HAP-1 (cell line): ENCODE measurements around the gene POLR1H.

Experiments
- DNase-seq, 2 experiments: peaks; one replicate each; pipeline ENCODE4 v3.0.0-alpha.2; 2016 to 2020; ENCODE audit warnings: low spot score in 2 of 2
- H3K27me3 ChIP-seq: fragments of 250-450 bp; sonication (Bioruptor Pico); 2 replicates; pipeline ENCODE4 v1.5.1; 2020; ENCODE audit warnings: low read depth, mild to moderate bottlenecking, moderate library complexity
- H3K36me3 ChIP-seq: fragments of 250-450 bp; sonication (Bioruptor Pico); replicated peaks from 2 replicates; pipeline ENCODE4 v1.5.1; 2020; ENCODE audit warnings: mild to moderate bottlenecking
- H3K4me1 ChIP-seq: fragments of 250-450 bp; sonication (Bioruptor Pico); 2 replicates; pipeline ENCODE4 v1.5.1; 2020; ENCODE audit warnings: mild to moderate bottlenecking
- H3K4me3 ChIP-seq: fragments of 250-450 bp; sonication (Bioruptor Pico); 2 replicates; pipeline ENCODE4 v1.5.1; 2020; ENCODE audit warnings: mild to moderate bottlenecking, moderate library complexity
- H3K9me3 ChIP-seq: fragments of 250-450 bp; sonication (Bioruptor Pico); 2 replicates; pipeline ENCODE4 v1.5.1; 2020; ENCODE audit warnings: mild to moderate bottlenecking, moderate library complexity
- in situ Hi-C: fragments of 300-500 bp; cut with MboI; formaldehyde crosslinking; loops from 3 replicates; pipeline ENCODE4 v1.14.3; 2020; ENCODE audit warnings: low sequenced_read_pairs, inconsistent platforms, mixed read lengths

POLR1H gene

DNA sequence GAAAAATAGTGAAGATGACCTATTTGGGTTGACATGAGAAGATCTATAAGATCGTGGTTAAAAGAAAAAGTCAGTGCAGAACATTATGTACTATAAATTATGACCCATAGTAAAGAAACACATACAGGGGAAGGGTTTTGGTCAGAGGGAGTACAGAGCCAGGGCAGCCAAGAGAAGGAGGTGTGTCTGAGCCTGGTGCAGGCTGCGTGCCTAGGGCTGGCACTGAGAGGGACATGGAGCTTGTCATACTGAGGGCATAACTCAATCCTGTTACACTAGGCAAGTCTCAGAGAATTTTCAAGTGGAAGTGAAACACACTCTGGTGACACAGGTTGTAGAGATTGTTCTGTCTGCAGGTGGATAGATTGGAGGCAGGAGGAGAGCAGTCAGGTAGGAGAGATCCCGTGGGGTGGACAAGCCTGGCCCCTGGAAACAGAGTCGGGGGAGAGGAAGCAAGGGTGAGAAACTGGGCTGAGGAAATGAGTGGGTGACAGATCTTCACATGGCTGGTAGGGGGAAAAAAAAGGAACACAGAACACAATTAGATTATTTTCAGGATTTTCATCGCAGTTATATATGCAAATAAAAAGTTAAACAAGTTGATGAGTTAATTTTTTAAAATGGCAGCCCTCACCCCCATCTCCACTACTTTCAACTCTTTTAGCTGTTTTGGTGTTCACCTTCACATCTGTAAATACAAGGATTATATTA lies 33.0 kb downstream of the POLR1H start:
- in situ Hi-C loops, result no loop called here
- Histone ChIP-seq H3K27me3 (peaks cover 15% of the 10 kb centered on the region), H3K4me1 (no peaks in the 10 kb centered on the region), H3K4me3 (no peak overlapping the region), H3K9me3 (no peaks in the 10 kb centered on the region), H3K36me3 (no peaks in the 10 kb centered on the region)
- no peak for DNase-seq

DNA sequence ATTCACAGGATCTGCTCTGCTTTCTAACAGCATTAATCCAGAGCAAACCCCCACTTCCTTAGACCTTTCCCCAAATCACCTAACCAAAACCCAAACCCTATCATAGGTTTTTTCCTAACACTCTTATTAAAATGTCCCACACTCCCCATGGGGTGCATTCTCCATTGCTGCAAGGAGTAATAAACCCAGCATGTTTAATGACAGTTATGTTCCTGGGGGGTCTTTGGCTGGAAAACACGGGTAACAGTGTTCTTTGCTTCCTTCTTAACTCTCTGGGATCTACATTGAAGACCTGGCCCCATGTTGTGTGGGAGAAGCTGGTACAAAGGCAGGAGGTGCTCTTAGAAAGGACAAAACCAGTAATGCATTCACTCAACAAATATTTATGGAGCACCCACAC lies 35.8 kb downstream of the POLR1H start:
- H3K27me3 ChIP-seq, result peaks cover 13% of the 10 kb centered on the region
- no peaks in the 10 kb centered on the region for H3K36me3 ChIP-seq
- no peak overlapping the region for H3K4me3 ChIP-seq
- peaks cover 13% of the 10 kb centered on the region for H3K4me1 ChIP-seq
- DNase-seq, result no peak
- no peaks in the 10 kb centered on the region for H3K9me3 ChIP-seq
- in situ Hi-C loops, result no loop called here

DNA sequence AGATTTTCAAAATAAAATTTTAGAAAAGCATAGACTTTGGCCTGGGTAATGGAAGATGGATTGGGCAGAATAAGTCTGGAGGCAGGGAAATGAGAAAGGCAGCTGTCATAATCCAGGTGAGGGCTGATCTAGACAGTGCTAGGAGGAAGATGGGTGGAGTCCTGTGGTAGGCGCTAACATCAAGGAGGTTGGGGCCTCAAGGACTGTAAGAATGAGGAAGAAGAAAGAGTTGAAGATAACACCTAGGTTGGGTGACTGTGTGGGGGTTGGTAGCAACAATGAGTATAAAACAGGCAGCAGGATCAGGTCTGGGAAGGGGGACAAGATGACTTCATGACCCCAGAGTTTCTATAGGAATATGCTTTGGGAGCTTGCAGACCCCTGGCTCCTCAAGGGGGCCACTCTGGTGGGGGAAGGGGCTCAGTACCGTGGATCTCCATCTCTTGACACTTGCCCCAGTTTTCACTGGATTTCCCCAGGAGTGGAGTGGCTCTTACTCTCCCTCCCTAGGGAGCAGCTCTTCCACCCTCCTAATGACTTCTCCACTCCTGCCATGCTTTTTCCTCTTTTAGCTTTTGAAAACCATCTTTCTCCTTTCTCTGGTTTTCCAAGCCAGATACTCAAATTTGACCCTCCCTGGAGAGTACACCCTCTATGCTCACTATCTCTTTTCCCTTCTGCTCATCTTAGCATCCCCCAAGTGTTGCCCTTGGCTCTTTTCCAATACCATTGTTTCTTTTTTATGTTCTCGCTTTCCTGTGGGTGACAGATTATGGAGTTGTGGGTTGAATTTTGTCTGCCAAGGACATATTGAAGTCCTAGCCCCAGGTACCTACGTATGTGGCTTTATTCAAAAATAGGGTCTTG lies 37.1 kb downstream of the POLR1H start:
- Histone ChIP-seq H3K4me3 (no peak overlapping the region), H3K27me3 (peaks cover 13% of the 10 kb centered on the region)
- no peak for DNase-seq

DNA sequence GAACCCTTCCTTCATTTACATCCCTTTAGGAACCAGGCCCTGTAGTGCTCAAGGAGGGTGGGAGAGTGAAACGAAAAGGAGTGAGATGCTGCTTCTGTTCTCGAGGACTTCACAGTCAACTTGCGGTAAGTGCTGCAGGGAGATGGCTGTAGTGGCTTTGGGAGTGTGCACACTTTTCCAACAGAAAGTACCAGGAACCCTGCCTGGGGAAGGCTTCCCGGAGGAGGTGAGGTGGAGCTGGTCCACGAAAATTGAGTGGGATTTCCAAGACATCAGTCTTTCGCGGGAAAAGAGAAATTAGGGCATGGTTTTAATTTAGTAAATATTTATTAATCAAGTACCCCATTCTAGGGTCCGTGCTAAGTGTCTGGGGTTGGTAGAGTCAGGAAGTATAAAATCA lies 39.1 kb downstream of the POLR1H start:
- H3K9me3 ChIP-seq, result no peaks in the 10 kb centered on the region
- no peak overlapping the region for H3K4me3 ChIP-seq
- DNase-seq, result no peak
- H3K27me3 ChIP-seq, result no peaks in the 10 kb centered on the region
- H3K36me3 ChIP-seq, result no peaks in the 10 kb centered on the region
- in situ Hi-C loops, result no loop called here
- peaks cover 24% of the 10 kb centered on the region for H3K4me1 ChIP-seq

More for the DNA sequence above, 37.1 kb downstream of the POLR1H start:
- Histone ChIP-seq H3K4me1 (peaks cover 21% of the 10 kb centered on the region), H3K36me3 (no peaks in the 10 kb centered on the region), H3K9me3 (no peaks in the 10 kb centered on the region)
- in situ Hi-C loops, result no loop called here

DNA sequence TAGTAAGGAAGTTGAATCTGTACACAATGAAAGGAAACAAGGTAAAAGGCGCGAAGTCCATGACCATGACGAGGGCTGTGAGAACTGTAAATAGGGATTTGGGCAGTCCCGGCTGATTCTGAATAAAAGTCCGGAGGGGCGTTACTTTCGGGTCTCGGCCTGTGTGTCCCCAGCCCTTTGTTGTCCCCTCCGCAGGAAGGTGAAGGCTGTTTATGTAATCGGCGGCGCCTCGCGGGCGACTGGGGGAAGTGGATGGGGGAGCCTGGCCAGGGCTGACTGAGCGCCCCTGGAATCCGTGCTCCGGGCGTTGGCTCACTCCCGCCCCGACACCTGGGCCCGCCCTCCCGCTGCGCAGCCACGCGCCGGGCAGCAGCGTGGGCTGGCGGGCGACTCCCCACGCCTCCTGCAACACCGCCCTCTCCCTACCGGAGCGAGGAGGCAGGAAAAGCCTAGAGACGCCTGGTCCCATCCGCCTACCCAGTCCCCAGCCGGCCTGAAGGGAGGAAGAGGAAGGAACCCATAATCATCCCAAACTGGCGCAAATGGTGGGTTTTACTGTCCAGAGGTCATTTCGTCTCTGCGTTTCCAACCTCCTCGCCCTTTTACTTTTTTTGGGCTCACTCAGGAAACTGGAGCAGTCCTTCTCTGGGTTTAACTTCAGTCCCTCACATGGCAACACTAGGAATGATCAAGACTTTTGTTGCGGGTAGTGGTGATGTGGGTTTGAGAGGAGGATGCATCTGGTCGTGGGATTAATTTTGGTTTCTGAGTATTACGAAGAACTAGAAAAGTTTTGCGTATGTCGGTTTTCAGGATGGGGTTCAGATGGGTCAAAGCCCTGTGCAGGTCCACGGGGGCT lies 39.7 kb downstream of the POLR1H start:
- peak in 1 of 2 experiments; percentile 22 for DNase-seq
- H3K9me3 ChIP-seq, result no peaks in the 10 kb centered on the region
- no peak overlapping the region for H3K4me3 ChIP-seq
- H3K27me3 ChIP-seq, result no peaks in the 10 kb centered on the region
- in situ Hi-C loops, result no loop called here
- peaks cover 24% of the 10 kb centered on the region for H3K4me1 ChIP-seq
- H3K36me3 ChIP-seq, result no peaks in the 10 kb centered on the region

DNA sequence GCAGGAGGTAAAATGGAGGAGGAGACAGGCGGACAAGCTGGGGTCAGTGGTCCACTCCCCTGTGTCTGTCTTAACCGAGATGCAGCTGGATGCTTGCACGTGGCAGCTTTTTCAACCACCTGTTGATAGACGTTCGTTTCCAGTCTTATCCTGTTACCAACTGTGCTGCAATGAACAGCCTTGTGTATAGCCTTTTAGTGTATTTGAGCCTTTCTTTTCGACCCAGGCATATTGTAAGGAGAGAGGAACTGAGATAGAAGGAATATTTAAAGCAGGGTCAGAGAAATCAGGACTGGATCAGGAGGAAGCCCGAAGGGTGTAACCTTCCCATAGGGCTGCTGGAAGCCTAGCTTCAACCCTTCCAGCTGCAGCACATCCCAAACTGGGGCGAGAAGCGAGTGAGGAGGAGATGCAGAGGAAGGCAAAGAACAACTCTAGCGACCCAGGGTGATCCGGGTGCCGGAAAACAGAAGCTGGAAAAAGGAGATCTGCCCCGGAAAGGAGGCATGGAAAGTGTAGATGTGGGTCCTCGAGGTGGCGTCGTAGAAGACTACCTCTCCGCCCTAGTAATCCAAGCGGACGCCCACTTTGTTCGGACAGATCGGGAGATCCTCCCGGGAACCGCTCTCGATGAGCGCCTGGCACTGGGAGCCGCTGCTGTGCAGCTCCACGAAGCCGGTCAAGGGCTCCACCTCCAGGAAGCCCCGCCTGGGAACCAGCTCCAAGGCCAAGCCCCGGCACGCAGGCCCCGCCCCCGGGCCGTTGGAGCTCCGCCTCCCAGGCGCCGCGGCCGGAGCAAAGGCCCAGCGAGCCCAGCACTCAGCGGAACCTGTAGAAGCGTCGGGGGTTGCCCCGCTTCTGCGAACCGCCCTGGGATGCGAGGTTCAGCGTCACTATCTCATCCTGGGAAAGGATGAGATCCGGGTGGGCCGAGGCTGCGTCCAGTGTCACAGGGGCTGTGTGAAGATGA lies 40.7 kb downstream of the POLR1H start:
- peaks cover 24% of the 10 kb centered on the region for H3K4me1 ChIP-seq
- H3K4me3 ChIP-seq, result peak overlapping the region; percentile 22
- H3K36me3 ChIP-seq, result no peaks in the 10 kb centered on the region
- in situ Hi-C loops, result no loop called here
- H3K9me3 ChIP-seq, result no peaks in the 10 kb centered on the region
- no peaks in the 10 kb centered on the region for H3K27me3 ChIP-seq
- peak; percentile 87 to 94 for DNase-seq

DNA sequence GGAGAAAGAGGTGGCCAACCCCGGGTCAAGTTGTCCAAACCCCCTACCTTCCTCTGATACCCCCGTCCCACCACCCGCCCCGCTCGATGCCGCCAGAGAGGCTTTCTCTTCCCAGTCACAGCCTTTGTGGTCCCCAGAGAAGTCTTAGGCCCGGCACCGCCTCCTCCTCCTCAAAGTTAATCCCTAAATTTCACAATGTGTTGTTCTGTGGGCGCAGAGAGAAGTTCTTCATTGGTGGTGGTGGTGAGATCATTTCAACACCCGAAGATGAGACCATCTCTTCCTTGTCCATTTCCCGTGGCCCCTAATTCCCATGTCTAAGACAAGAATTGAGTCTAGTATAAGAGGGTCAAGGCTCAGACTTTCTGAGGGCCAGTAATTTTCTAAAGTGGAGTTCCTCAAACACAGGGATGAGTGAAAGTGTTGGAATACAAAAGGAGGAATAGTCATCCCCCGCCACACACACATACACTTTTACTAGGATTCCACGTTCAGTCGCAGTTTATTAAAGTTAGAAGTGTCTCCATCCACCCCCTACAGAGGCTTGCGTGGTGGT lies 41.4 kb downstream of the POLR1H start:
- Histone ChIP-seq H3K36me3 (no peaks in the 10 kb centered on the region), H3K9me3 (no peaks in the 10 kb centered on the region), H3K4me3 (peak overlapping the region; percentile 22), H3K27me3 (no peaks in the 10 kb centered on the region), H3K4me1 (peaks cover 24% of the 10 kb centered on the region)
- peak in 1 of 2 experiments; percentile 35 for DNase-seq
- in situ Hi-C loops, result no loop called here

DNA sequence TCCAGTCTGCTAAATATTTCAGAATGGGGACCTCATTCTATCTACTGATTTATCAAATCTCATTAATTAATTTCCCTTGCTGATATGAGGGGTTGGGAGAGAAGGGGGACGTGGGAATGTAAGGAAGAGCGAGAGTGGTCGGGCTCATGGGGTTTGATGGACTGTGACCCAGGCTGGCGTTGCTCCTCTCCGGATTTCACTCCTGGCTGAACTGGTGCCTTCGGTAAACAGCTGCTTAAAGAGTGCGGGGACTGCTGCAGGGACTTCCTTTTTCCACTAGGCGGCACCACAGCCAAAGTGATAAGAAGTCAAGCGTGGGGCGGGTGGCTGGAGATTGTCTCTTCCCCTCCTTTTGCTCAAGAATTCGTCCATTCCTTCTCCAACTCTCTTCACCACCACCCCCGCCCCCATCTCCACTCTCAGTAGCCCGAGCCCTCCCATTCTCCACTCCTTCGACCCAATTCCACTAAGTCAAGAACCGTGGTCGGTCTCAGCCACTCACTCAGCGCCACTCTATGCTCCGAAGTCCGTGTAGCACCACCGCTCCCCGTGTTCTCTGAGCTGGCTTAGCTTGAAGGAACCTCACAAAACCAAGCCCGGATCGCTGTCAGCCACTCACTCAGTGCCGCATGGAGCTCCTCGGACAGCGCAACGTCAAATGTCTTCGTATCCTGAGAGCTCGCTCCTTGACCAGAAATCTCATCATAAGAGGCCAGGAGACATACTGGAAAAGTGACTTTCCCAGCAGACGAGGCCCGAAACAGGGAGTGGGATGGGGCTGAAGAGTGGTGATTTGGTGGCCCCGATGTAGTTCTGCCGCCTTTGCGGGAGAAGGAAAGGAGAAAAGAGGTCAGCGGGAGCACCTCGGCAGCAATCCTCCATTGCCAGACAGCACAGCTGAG lies 42.2 kb downstream of the POLR1H start:
- Histone ChIP-seq H3K27me3 (no peaks in the 10 kb centered on the region), H3K9me3 (no peaks in the 10 kb centered on the region), H3K4me1 (peaks cover 24% of the 10 kb centered on the region), H3K4me3 (peak overlapping the region; percentile 10), H3K36me3 (no peaks in the 10 kb centered on the region)
- in situ Hi-C loops, result no loop called here
- DNase-seq, result peak; percentile 76 to 90

DNA sequence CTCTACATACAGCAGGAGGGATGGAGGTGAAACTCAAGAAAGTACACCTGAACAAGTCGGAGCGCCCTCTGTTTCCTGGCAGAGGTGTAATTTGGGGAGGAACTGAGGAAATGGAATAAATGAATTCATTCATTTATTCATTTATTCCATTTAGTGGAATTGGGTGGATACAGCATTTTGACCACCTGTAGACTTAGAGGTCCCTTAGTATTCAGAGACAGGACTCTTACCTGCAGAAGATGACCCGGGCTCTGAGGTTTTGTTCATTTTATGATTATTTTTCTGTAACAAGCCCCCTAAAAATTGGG lies 42.8 kb downstream of the POLR1H start:
- Histone ChIP-seq H3K4me3 (no peak overlapping the region), H3K36me3 (no peaks in the 10 kb centered on the region), H3K4me1 (peaks cover 24% of the 10 kb centered on the region), H3K9me3 (no peaks in the 10 kb centered on the region), H3K27me3 (no peaks in the 10 kb centered on the region)
- in situ Hi-C loops, result no loop called here
- no peak for DNase-seq

DNA sequence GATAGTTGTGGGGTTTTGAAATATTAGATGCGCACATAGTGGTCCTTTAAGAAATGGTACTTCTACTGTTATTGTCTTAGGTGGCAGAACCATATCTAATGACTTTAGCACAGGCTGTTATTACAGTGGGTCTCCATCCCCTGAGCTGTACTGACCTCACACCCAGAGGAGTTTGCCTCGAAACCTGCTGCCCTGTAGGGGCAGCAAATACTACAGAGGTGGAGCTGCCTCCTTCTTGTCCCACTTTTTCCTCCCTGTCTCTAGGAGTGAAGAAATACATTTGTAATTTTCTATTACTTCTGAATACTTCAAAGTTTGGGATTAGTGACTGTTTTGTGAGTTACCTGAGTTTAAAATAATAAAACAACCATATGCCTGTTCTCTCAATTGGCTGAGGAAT lies 43.6 kb downstream of the POLR1H start:
- DNase-seq, result no peak
- Histone ChIP-seq H3K4me1 (peaks cover 24% of the 10 kb centered on the region), H3K4me3 (no peak overlapping the region), H3K36me3 (no peaks in the 10 kb centered on the region), H3K27me3 (no peaks in the 10 kb centered on the region; the same call in 1 of the 2 replicates), H3K9me3 (no peaks in the 10 kb centered on the region)
- in situ Hi-C loops, result no loop called here

DNA sequence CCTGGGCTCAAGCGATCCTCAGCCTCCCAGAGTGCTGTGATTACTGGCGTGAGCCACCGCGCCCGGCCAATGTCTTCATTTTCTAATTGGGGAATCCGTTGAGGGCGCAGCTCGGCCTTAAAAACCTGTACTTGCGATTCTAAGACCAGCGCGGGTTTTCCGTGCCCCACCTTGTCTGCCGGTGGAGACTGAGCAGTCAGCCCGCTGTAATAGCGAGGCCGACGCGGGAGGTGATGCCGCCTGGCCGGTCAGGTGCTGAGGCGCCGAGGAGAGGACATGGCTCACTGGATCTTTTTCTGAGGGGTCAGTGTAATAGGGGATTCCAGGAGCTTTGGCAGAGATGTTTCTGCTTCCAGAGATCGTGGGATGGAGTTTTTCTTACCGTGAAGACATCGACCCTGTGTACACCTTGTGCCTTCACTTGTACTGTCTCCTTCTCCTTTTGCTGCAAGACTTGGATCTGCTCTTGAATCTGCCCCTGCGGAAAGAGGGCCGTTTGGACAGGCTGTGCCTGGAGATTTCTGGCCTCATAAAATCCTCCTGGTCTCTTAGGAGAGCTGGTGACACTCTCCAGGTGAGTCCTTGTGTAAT lies 50.3 kb downstream of the POLR1H start:
- in situ Hi-C loops, result no loop called here
- peaks cover 32% of the 10 kb centered on the region for H3K27me3 ChIP-seq
- DNase-seq, result no peak
- no peak overlapping the region for H3K4me3 ChIP-seq
- no peaks in the 10 kb centered on the region for H3K4me1 ChIP-seq
- no peaks in the 10 kb centered on the region for H3K9me3 ChIP-seq
- no peaks in the 10 kb centered on the region for H3K36me3 ChIP-seq
